ENCODE results near the gene KCNMA1. TPM values are rescaled to one million over a fixed set of nuclear protein-coding genes. Genes with fewer than 3 reads are reported as not detected.

The KCNMA1 gene
- total and polyA plus RNA-seq, 7 experiments from 2014 or later = 0.42 TPM; not detected in 6

- H3K4me1 ChIP-seq (ENCODE audit: control insufficient read depth in 2 of 2, insufficient read depth in 2 of 2, low read length in 2 of 2) = no peaks in the 10 kb centered on the region
- intact Hi-C loops (cut with micrococcal nuclease) = no loop called here
- Mint-ChIP-seq H3K4me1 (no peaks in the 10 kb centered on the region), H3K4me3 (no peak overlapping the region), H3K27me3 (peaks cover 8 to 31% (median 24%) of the 10 kb centered on the region in 5 donors), H3K27ac (no peak overlapping the region), H3K36me3 (peaks cover 0 to 4% (median 0%) of the 10 kb centered on the region in 5 donors), H3K9me3 (peaks cover 0 to 3% (median 0%) of the 10 kb centered on the region in 11 donors)
- H3K9me3 ChIP-seq (ENCODE audit: control insufficient read depth in 2 of 3, low read length in 3 of 3) = no peaks in the 10 kb centered on the region
- no peaks in the 10 kb centered on the region for H3K36me3 ChIP-seq (ENCODE audit: control insufficient read depth in 2 of 3, insufficient read depth in 3 of 3, low read length in 3 of 3)
- H3K27me3 ChIP-seq (ENCODE audit: control insufficient read depth in 2 of 2, insufficient read depth in 2 of 2, low read length in 2 of 2) = no peaks in the 10 kb centered on the region
- ChIA-PET POLR2A (no interaction called here), CTCF (no interaction called here)
- DNase-seq (no peak), ATAC-seq (no peak)
- H3K4me3 ChIP-seq (ENCODE audit: low read length) = no peak overlapping the region
- no peak overlapping the region for H3K27ac ChIP-seq (ENCODE audit: low read depth, low read length)
These were observed 77.1 kb downstream of the KCNMA1 start for GRCh38 chr10:77560471-77560870.

DNA sequence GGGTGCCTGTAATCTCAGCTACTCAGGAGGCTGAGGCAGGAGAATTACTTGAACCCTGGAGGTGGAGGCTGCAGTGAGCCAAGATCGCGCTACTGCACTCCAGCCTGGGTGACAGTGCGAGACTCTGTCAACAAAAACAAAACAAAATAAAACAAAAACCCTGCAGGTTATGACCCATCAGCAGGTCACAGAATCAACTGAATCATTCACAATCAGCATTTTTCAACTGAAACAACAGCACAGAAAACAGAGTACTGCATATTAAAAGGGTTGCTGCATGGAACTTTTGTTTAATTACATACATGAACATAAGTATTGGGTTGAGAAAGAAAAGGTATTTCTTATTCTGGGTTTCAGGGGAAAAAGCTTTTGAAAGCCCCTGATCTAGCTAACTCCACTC is 77.6 kb downstream of the KCNMA1 start:
- DNase-seq (no peak), ATAC-seq (no peak)
- Histone ChIP-seq H3K4me1 (ENCODE audit: control insufficient read depth in 2 of 2, insufficient read depth in 2 of 2, low read length in 2 of 2) (no peaks in the 10 kb centered on the region), H3K9me3 (ENCODE audit: control insufficient read depth in 2 of 3, low read length in 3 of 3) (no peaks in the 10 kb centered on the region), H3K27me3 (ENCODE audit: control insufficient read depth in 2 of 2, insufficient read depth in 2 of 2, low read length in 2 of 2) (no peaks in the 10 kb centered on the region), H3K36me3 (ENCODE audit: control insufficient read depth in 2 of 3, insufficient read depth in 3 of 3, low read length in 3 of 3) (no peaks in the 10 kb centered on the region), H3K27ac (ENCODE audit: low read depth, low read length) (no peak overlapping the region), H3K4me3 (ENCODE audit: low read length) (no peak overlapping the region)
- Mint-ChIP-seq H3K27me3 (peaks cover 8 to 27% (median 20%) of the 10 kb centered on the region in 5 donors), H3K36me3 (peaks cover 0 to 4% (median 0%) of the 10 kb centered on the region in 5 donors), H3K4me3 (no peak overlapping the region), H3K27ac (no peak overlapping the region), H3K4me1 (no peaks in the 10 kb centered on the region), H3K9me3 (peaks cover 0 to 3% (median 0%) of the 10 kb centered on the region in 11 donors)
- CTCF ChIA-PET = no interaction called here
- POLR2A ChIA-PET = no interaction called here
- intact Hi-C loops (cut with micrococcal nuclease) = no loop called here

DNA sequence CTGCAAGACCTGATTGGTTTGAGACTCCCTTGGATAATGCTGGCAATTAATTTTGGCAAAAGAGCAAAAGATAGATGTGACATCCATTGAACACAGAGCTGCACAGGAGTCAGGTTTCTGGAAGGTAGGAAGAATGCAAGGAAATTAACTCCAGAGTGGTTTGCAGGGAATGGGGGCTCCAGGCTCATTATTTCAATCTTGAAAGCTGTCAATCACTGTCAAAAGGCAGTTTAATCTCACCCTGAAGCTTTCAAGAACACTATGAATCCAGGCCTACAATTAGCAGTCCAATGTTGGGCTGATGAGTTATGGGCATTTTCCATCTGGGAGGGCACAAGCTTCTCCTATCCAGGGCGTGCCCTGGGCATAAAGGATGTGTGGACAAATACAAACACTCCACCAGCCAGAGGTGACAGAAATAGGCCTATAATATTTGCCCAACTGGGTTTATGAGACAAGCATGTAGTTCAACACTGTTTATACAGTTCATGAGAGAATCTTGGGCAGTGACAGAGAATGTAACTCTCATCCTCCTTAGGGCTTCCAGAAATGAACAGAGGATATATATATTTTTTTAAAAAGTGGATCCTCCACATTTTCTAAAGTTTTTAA is 80.5 kb downstream of the KCNMA1 start:
- DNase-seq = no peak
- H3K4me1 ChIP-seq (ENCODE audit: control insufficient read depth in 2 of 2, insufficient read depth in 2 of 2, low read length in 2 of 2) = no peaks in the 10 kb centered on the region
- intact Hi-C loops (cut with micrococcal nuclease) = no loop called here
- POLR2A ChIA-PET = no interaction called here
- CTCF ChIA-PET = no interaction called here
- no peak overlapping the region for H3K4me3 ChIP-seq (ENCODE audit: low read length)
- H3K27ac ChIP-seq (ENCODE audit: low read depth, low read length) = no peak overlapping the region
- ATAC-seq = no peak
- Mint-ChIP-seq H3K4me1 (peaks cover 0 to 2% (median 0%) of the 10 kb centered on the region in 7 donors), H3K36me3 (no peaks in the 10 kb centered on the region), H3K4me3 (no peak overlapping the region), H3K27ac (no peak overlapping the region), H3K27me3 (peaks cover 0 to 5% (median 4%) of the 10 kb centered on the region in 5 donors), H3K9me3 (no peaks in the 10 kb centered on the region)
- no peaks in the 10 kb centered on the region for H3K27me3 ChIP-seq (ENCODE audit: control insufficient read depth in 2 of 2, insufficient read depth in 2 of 2, low read length in 2 of 2)
- H3K9me3 ChIP-seq (ENCODE audit: control insufficient read depth in 2 of 3, low read length in 3 of 3) = no peaks in the 10 kb centered on the region
- no peaks in the 10 kb centered on the region for H3K36me3 ChIP-seq (ENCODE audit: control insufficient read depth in 2 of 3, insufficient read depth in 3 of 3, low read length in 3 of 3)

DNA sequence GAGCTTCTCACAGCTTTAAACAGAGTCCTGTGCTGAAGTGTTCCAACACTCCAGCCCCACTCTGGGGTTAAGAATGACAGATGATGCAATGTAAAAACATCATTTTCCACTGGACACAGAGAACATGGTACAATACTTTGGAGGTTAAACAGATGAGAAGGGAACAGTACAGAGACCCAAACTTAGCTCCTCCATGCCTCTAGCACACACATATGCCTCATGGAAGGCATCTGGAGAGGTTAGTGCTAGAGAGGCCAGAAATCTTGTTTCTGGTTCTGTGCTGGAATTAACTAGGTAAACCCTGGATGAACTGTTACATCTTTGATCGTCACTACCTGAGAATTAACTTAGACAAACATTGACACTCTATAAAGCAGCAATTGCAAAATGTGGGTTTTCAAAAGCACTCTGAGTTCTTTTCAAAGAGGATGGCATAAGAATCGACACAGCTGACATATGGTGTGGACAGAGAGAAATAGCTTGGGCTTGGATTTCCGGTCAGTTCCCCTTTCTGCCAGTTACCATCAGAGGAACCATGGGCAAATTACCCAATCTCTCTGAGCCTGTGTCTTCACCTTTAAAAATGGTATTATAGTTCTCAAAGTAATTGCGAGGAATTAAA is 81.9 kb downstream of the KCNMA1 start:
- POLR2A ChIA-PET = no interaction called here
- H3K4me3 Mint-ChIP-seq = no peak overlapping the region
- H3K27ac Mint-ChIP-seq = no peak overlapping the region
- ATAC-seq (no peak), DNase-seq (no peak)
- Histone ChIP-seq H3K9me3 (ENCODE audit: control insufficient read depth in 2 of 3, low read length in 3 of 3) (no peaks in the 10 kb centered on the region), H3K4me3 (ENCODE audit: low read length) (no peak overlapping the region), H3K27me3 (ENCODE audit: control insufficient read depth in 2 of 2, insufficient read depth in 2 of 2, low read length in 2 of 2) (no peaks in the 10 kb centered on the region), H3K27ac (ENCODE audit: low read depth, low read length) (no peak overlapping the region), H3K4me1 (ENCODE audit: control insufficient read depth in 2 of 2, insufficient read depth in 2 of 2, low read length in 2 of 2) (no peaks in the 10 kb centered on the region), H3K36me3 (ENCODE audit: control insufficient read depth in 2 of 3, insufficient read depth in 3 of 3, low read length in 3 of 3) (no peaks in the 10 kb centered on the region)
- no peaks in the 10 kb centered on the region for H3K9me3 Mint-ChIP-seq
- H3K36me3 Mint-ChIP-seq = no peaks in the 10 kb centered on the region
- CTCF ChIA-PET = no interaction called here
- H3K27me3 Mint-ChIP-seq = peaks cover 0 to 9% (median 3%) of the 10 kb centered on the region in 5 donors
- intact Hi-C loops (cut with micrococcal nuclease) = no loop called here
- H3K4me1 Mint-ChIP-seq = peaks cover 0 to 2% (median 0%) of the 10 kb centered on the region in 7 donors

- ATAC-seq = no peak
- Histone ChIP-seq H3K27ac (ENCODE audit: low read depth, low read length) (no peak overlapping the region), H3K27me3 (ENCODE audit: control insufficient read depth in 2 of 2, insufficient read depth in 2 of 2, low read length in 2 of 2) (no peaks in the 10 kb centered on the region), H3K36me3 (ENCODE audit: control insufficient read depth in 2 of 3, insufficient read depth in 3 of 3, low read length in 3 of 3) (no peaks in the 10 kb centered on the region), H3K4me1 (ENCODE audit: control insufficient read depth in 2 of 2, insufficient read depth in 2 of 2, low read length in 2 of 2) (no peaks in the 10 kb centered on the region), H3K9me3 (ENCODE audit: control insufficient read depth in 2 of 3, low read length in 3 of 3) (no peaks in the 10 kb centered on the region), H3K4me3 (ENCODE audit: low read length) (no peak overlapping the region)
- H3K27me3 Mint-ChIP-seq = peaks cover 0 to 9% (median 3%) of the 10 kb centered on the region in 5 donors
- peaks cover 0 to 2% (median 0%) of the 10 kb centered on the region in 7 donors for H3K4me1 Mint-ChIP-seq
- no peak overlapping the region for H3K27ac Mint-ChIP-seq
- H3K4me3 Mint-ChIP-seq = no peak overlapping the region
- POLR2A ChIA-PET = no interaction called here
- no peaks in the 10 kb centered on the region for H3K36me3 Mint-ChIP-seq
- no peak for DNase-seq
- intact Hi-C loops (cut with micrococcal nuclease) = no loop called here
- CTCF ChIA-PET = no interaction called here
- no peaks in the 10 kb centered on the region for H3K9me3 Mint-ChIP-seq
These were observed 82.6 kb downstream of the KCNMA1 start for GRCh38 chr10:77554996-77555397.

- no peaks in the 10 kb centered on the region for H3K36me3 Mint-ChIP-seq
- peaks cover 0 to 9% (median 3%) of the 10 kb centered on the region in 5 donors for H3K27me3 Mint-ChIP-seq
- H3K36me3 ChIP-seq (ENCODE audit: control insufficient read depth in 2 of 3, insufficient read depth in 3 of 3, low read length in 3 of 3) = no peaks in the 10 kb centered on the region
- H3K4me1 ChIP-seq (ENCODE audit: control insufficient read depth in 2 of 2, insufficient read depth in 2 of 2, low read length in 2 of 2) = no peaks in the 10 kb centered on the region
- H3K9me3 ChIP-seq (ENCODE audit: control insufficient read depth in 2 of 3, low read length in 3 of 3) = no peaks in the 10 kb centered on the region
- H3K9me3 Mint-ChIP-seq = peaks cover 0 to 2% (median 0%) of the 10 kb centered on the region in 11 donors
- H3K4me3 Mint-ChIP-seq = no peak overlapping the region
- peaks cover 0 to 2% (median 0%) of the 10 kb centered on the region in 7 donors for H3K4me1 Mint-ChIP-seq
- ATAC-seq = no peak
- no peak overlapping the region for H3K4me3 ChIP-seq (ENCODE audit: low read length)
- H3K27ac Mint-ChIP-seq = no peak overlapping the region
- ChIA-PET CTCF (no interaction called here), POLR2A (no interaction called here)
- H3K27ac ChIP-seq (ENCODE audit: low read depth, low read length) = no peak overlapping the region
- no peaks in the 10 kb centered on the region for H3K27me3 ChIP-seq (ENCODE audit: control insufficient read depth in 2 of 2, insufficient read depth in 2 of 2, low read length in 2 of 2)
- intact Hi-C loops (cut with micrococcal nuclease) = no loop called here
- no peak for DNase-seq
These were observed 83.6 kb downstream of the KCNMA1 start for GRCh38 chr10:77553966-77554365.

DNA sequence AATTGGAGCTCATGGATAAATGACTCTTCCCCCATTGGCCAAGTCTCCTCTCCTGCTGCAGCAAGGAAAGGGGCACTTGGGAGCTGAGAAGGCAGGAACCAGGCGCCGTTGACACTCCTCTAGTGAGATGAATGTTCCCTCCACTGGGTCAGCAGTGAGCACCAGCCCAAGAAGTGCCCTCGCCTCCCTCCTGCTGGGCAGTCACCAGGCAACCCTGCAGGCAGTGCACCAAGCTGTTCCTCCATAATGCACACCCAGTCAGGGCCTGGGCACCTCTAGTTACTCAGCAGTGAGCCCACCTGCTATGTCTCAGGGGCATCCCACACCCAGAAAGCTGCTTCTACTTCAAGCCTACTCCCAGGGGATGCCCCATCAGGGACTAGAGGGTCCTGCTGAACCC is 84.3 kb downstream of the KCNMA1 start:
- ChIA-PET CTCF (no interaction called here), POLR2A (no interaction called here)
- ATAC-seq = no peak

More for the DNA sequence above, 84.3 kb downstream of the KCNMA1 start:
- H3K9me3 Mint-ChIP-seq = peaks cover 0 to 4% (median 0%) of the 10 kb centered on the region in 11 donors
- H3K4me1 ChIP-seq (ENCODE audit: control insufficient read depth in 2 of 2, insufficient read depth in 2 of 2, low read length in 2 of 2) = no peaks in the 10 kb centered on the region
- peaks cover 0 to 9% (median 3%) of the 10 kb centered on the region in 5 donors for H3K27me3 Mint-ChIP-seq
- no peak for DNase-seq
- H3K36me3 ChIP-seq (ENCODE audit: control insufficient read depth in 2 of 3, insufficient read depth in 3 of 3, low read length in 3 of 3) = no peaks in the 10 kb centered on the region
- H3K4me3 Mint-ChIP-seq = no peak overlapping the region
- H3K27me3 ChIP-seq (ENCODE audit: control insufficient read depth in 2 of 2, insufficient read depth in 2 of 2, low read length in 2 of 2) = no peaks in the 10 kb centered on the region
- no peaks in the 10 kb centered on the region for H3K9me3 ChIP-seq (ENCODE audit: control insufficient read depth in 2 of 3, low read length in 3 of 3)
- intact Hi-C loops (cut with micrococcal nuclease) = no loop called here
- H3K4me1 Mint-ChIP-seq = peaks cover 0 to 2% (median 0%) of the 10 kb centered on the region in 7 donors
- no peak overlapping the region for H3K4me3 ChIP-seq (ENCODE audit: low read length)
- H3K36me3 Mint-ChIP-seq = no peaks in the 10 kb centered on the region
- no peak overlapping the region for H3K27ac Mint-ChIP-seq
- H3K27ac ChIP-seq (ENCODE audit: low read depth, low read length) = no peak overlapping the region

Measured in naive thymus-derived CD4-positive, alpha-beta T cell (primary cell).